ES-I3 (cell line): ENCODE measurements around the gene CCDC6.

ENCODE experiments used
- H3K36me3 ChIP-seq: 2 replicates; pipeline ENCODE4 v1.6.1; 2013; ENCODE audit warnings: mild to moderate bottlenecking, low read length, control low read depth, moderate library complexity; ENCODE audit not compliant: insufficient read depth
- H3K4me1 ChIP-seq: 2 replicates; pipeline ENCODE4 v1.6.1; 2013; ENCODE audit warnings: mild to moderate bottlenecking, control low read depth, low read length; ENCODE audit not compliant: insufficient read depth
- H3K9ac ChIP-seq: 2 replicates; pipeline ENCODE4 v1.6.1; 2013; ENCODE audit warnings: low read depth, mild to moderate bottlenecking, low read length, moderate library complexity
- H3K9me3 ChIP-seq: 2 replicates; pipeline ENCODE4 v1.6.1; 2013; ENCODE audit warnings: mild to moderate bottlenecking, low read length, moderate library complexity; ENCODE audit not compliant: control insufficient read depth, insufficient read depth

CCDC6 gene

GRCh38 chr10:59867590-59867989 is 38.8 kb downstream of the CCDC6 start:
- Histone ChIP-seq H3K4me1 (peaks cover 10% of the 10 kb centered on the region), H3K36me3 (no peaks in the 10 kb centered on the region; the same call in 1 of the 2 replicates), H3K9ac (no peak overlapping the region), H3K9me3 (no peaks in the 10 kb centered on the region)

GRCh38 chr10:59865101-59865500 is 41.3 kb downstream of the CCDC6 start:
- no peaks in the 10 kb centered on the region for H3K9me3 ChIP-seq
- no peaks in the 10 kb centered on the region for H3K36me3 ChIP-seq
- peaks cover 8% of the 10 kb centered on the region for H3K4me1 ChIP-seq
- H3K9ac ChIP-seq, result no peak overlapping the region

GRCh38 chr10:59864141-59864962 is 42.0 kb downstream of the CCDC6 start:
- Histone ChIP-seq H3K4me1 (peaks cover 8% of the 10 kb centered on the region), H3K9me3 (no peaks in the 10 kb centered on the region), H3K9ac (no peak overlapping the region), H3K36me3 (no peaks in the 10 kb centered on the region)

- no peaks in the 10 kb centered on the region for H3K36me3 ChIP-seq
- no peak overlapping the region for H3K9ac ChIP-seq
- no peaks in the 10 kb centered on the region for H3K9me3 ChIP-seq
- H3K4me1 ChIP-seq, result peaks cover under 1% of the 10 kb centered on the region; the same call in 1 of the 2 replicates
Observed at GRCh38 chr10:59859570-59859969, 46.8 kb downstream of the CCDC6 start.

GRCh38 chr10:59857921-59858320 is 48.4 kb downstream of the CCDC6 start:
- H3K4me1 ChIP-seq, result no peaks in the 10 kb centered on the region
- no peak overlapping the region for H3K9ac ChIP-seq
- no peaks in the 10 kb centered on the region for H3K9me3 ChIP-seq
- no peaks in the 10 kb centered on the region for H3K36me3 ChIP-seq

- Histone ChIP-seq H3K9ac (no peak overlapping the region), H3K9me3 (no peaks in the 10 kb centered on the region), H3K36me3 (no peaks in the 10 kb centered on the region), H3K4me1 (no peaks in the 10 kb centered on the region)
Observed at GRCh38 chr10:59857049-59857448, 49.3 kb downstream of the CCDC6 start.

- Histone ChIP-seq H3K36me3 (no peaks in the 10 kb centered on the region), H3K4me1 (no peaks in the 10 kb centered on the region), H3K9me3 (no peaks in the 10 kb centered on the region), H3K9ac (no peak overlapping the region)
Observed at GRCh38 chr10:59856104-59856503, 50.3 kb downstream of the CCDC6 start.

- Histone ChIP-seq H3K36me3 (no peaks in the 10 kb centered on the region), H3K9ac (no peak overlapping the region), H3K4me1 (no peaks in the 10 kb centered on the region), H3K9me3 (no peaks in the 10 kb centered on the region)
Observed at GRCh38 chr10:59854571-59854970, 51.8 kb downstream of the CCDC6 start.

- Histone ChIP-seq H3K4me1 (peaks cover 6% of the 10 kb centered on the region; the same call in 1 of the 2 replicates), H3K36me3 (peaks cover 5% of the 10 kb centered on the region), H3K9ac (no peak overlapping the region), H3K9me3 (no peaks in the 10 kb centered on the region)
Observed at GRCh38 chr10:59852670-59853069, 53.7 kb downstream of the CCDC6 start.

GRCh38 chr10:59851864-59852263 is 54.5 kb downstream of the CCDC6 start:
- H3K9ac ChIP-seq, result no peak overlapping the region
- H3K9me3 ChIP-seq, result no peaks in the 10 kb centered on the region
- H3K36me3 ChIP-seq, result peaks cover 5% of the 10 kb centered on the region
- peaks cover 7% of the 10 kb centered on the region for H3K4me1 ChIP-seq

- Histone ChIP-seq H3K9ac (no peak overlapping the region), H3K36me3 (peaks cover 5% of the 10 kb centered on the region), H3K9me3 (no peaks in the 10 kb centered on the region), H3K4me1 (peaks cover 29% of the 10 kb centered on the region)
Observed at GRCh38 chr10:59847888-59848287, 58.5 kb downstream of the CCDC6 start.

GRCh38 chr10:59847326-59847725 is 59.0 kb downstream of the CCDC6 start:
- Histone ChIP-seq H3K4me1 (peaks cover 29% of the 10 kb centered on the region), H3K9ac (no peak overlapping the region), H3K9me3 (no peaks in the 10 kb centered on the region), H3K36me3 (peaks cover 5% of the 10 kb centered on the region)

- Histone ChIP-seq H3K36me3 (peaks cover 5% of the 10 kb centered on the region), H3K9me3 (no peaks in the 10 kb centered on the region), H3K9ac (no peak overlapping the region), H3K4me1 (peaks cover 29% of the 10 kb centered on the region)
Observed at GRCh38 chr10:59844436-59844835, 61.9 kb downstream of the CCDC6 start.

- Histone ChIP-seq H3K4me1 (peaks cover 29% of the 10 kb centered on the region), H3K9ac (no peak overlapping the region), H3K9me3 (no peaks in the 10 kb centered on the region), H3K36me3 (no peaks in the 10 kb centered on the region)
Observed at GRCh38 chr10:59843748-59844147, 62.6 kb downstream of the CCDC6 start.

- H3K4me1 ChIP-seq, result peaks cover 12% of the 10 kb centered on the region; the same call in 1 of the 2 replicates
- H3K9ac ChIP-seq, result no peak overlapping the region
- H3K36me3 ChIP-seq, result no peaks in the 10 kb centered on the region
- no peaks in the 10 kb centered on the region for H3K9me3 ChIP-seq
Observed at GRCh38 chr10:59839576-59839975, 66.8 kb downstream of the CCDC6 start.
